ENCODE results near the gene NDUFB7. TPM values are rescaled to one million over a fixed set of nuclear protein-coding genes. Genes with fewer than 3 reads are reported as not detected.
"Not testable (repeated sequence)": the region's sequence is repeated elsewhere in the genome, so short reads cannot be mapped to it uniquely, and the experiment has no call there.

NDUFB7 gene
- total RNA-seq (2014; rRNA removed; shearing (Covaris generic)): 437 and 482 TPM in 2 replicates

GRCh38 chr19:14571695-14572490 lies at the start of gene NDUFB7:
NDUFB7 (minus strand) TSS chr19:14572066; CDS start chr19:14572000, 66 bp downstream.
- peak; percentile 95 for DNase-seq (ENCODE audit: low read depth)

- no peak for DNase-seq (ENCODE audit: low read depth)
Observed at GRCh38 chr19:14619404-14619803, 47.5 kb upstream of the NDUFB7 start.

GRCh38 chr19:14616407-14616806 lies 44.5 kb upstream of the NDUFB7 start:
- no peak for DNase-seq (ENCODE audit: low read depth)

- DNase-seq (ENCODE audit: low read depth): no peak
Observed at GRCh38 chr19:14615623-14616022, 43.8 kb upstream of the NDUFB7 start.

GRCh38 chr19:14614099-14614412 lies 42.2 kb upstream of the NDUFB7 start:
- DNase-seq (ENCODE audit: low read depth): no peak

GRCh38 chr19:14613399-14614098 lies 41.7 kb upstream of the NDUFB7 start:
- not testable (repeated sequence) for DNase-seq (ENCODE audit: low read depth)

GRCh38 chr19:14612657-14613056 lies 40.8 kb upstream of the NDUFB7 start:
- DNase-seq (ENCODE audit: low read depth): no peak

- DNase-seq (ENCODE audit: low read depth): not testable (repeated sequence)
Observed at GRCh38 chr19:14612242-14612641, 40.4 kb upstream of the NDUFB7 start.

GRCh38 chr19:14611051-14611450 lies 39.2 kb upstream of the NDUFB7 start:
- DNase-seq (ENCODE audit: low read depth): no peak

GRCh38 chr19:14606627-14607026 lies 34.8 kb upstream of the NDUFB7 start:
- DNase-seq (ENCODE audit: low read depth): no peak

- DNase-seq (ENCODE audit: low read depth): no peak
Observed at GRCh38 chr19:14603990-14604387, 32.1 kb upstream of the NDUFB7 start.

- no peak for DNase-seq (ENCODE audit: low read depth)
Observed at GRCh38 chr19:14599548-14600147, 27.8 kb upstream of the NDUFB7 start.

GRCh38 chr19:14595558-14595957 lies 23.7 kb upstream of the NDUFB7 start:
- no peak for DNase-seq (ENCODE audit: low read depth)

GRCh38 chr19:14589433-14589832 lies 17.6 kb upstream of the NDUFB7 start:
- DNase-seq (ENCODE audit: low read depth): not testable (repeated sequence)

GRCh38 chr19:14585187-14585586 lies 13.3 kb upstream of the NDUFB7 start:
- peak; percentile 73 for DNase-seq (ENCODE audit: low read depth)

GRCh38 chr19:14584372-14584771 lies 12.5 kb upstream of the NDUFB7 start:
- DNase-seq (ENCODE audit: low read depth): not testable (repeated sequence)

- no peak for DNase-seq (ENCODE audit: low read depth)
Observed at GRCh38 chr19:14582894-14583340, 11.1 kb upstream of the NDUFB7 start, which contains the start of gene CLEC17A. CLEC17A (plus strand) TSS chr19:14583084; CDS start chr19:14583161, 77 bp downstream.

GRCh38 chr19:14580623-14581237 lies 8.9 kb upstream of the NDUFB7 start:
- DNase-seq (ENCODE audit: low read depth): no peak

- no peak for DNase-seq (ENCODE audit: low read depth)
Observed at GRCh38 chr19:14577885-14578427, 6.1 kb upstream of the NDUFB7 start.

GRCh38 chr19:14577264-14577663 lies 5.4 kb upstream of the NDUFB7 start:
- DNase-seq (ENCODE audit: low read depth): no peak

GRCh38 chr19:14576363-14576762 lies 4.5 kb upstream of the NDUFB7 start:
- no peak for DNase-seq (ENCODE audit: low read depth)

Measured in RPMI7951 (cell line).